HCT116 (cell line): Measurements from ENCODE around the gene FRA10AC1. TPM values are rescaled to one million over a fixed set of nuclear protein-coding genes. Genes with fewer than 3 reads are reported as not detected.

Experiments
- ATAC-seq: fragments of 200-7000 bp; cut with Tn5 transposase; 2 replicates; pipeline ENCODE4 v1.9.1; 2020; ENCODE audit warnings: mild to moderate bottlenecking, moderate library complexity
- BruUV-seq: library from RNA; stranded (reverse); fragments of 400-500 nt; replicated peaks from 2 replicates; lab custom pipeline; 2021; lab: Mats Ljungman, UMichigan
- CTCF ChIA-PET: fragments of 300-600 bp; sonication (Branson Sonifier 250); formaldehyde crosslinking; loops from one replicate; lab custom pipeline; 2021; ENCODE audit warnings: antibody characterized with exemption; lab: Charles Lee
- POLR2A ChIA-PET: fragments of 300-600, 350-600 bp; sonication (Branson Sonifier 250); formaldehyde crosslinking; loops from one replicate; lab custom pipeline; 2021; ENCODE audit warnings: antibody characterized with exemption; lab: Charles Lee
- RAD21 ChIA-PET, 2 experiments: fragments of 300-600 bp; sonication (Branson Sonifier 250); formaldehyde crosslinking; loops; one replicate each; lab custom pipeline; 2023; ENCODE audit warnings: low total read pairs in 2 of 2; ENCODE audit not compliant: uncharacterized antibody in 2 of 2, unreplicated experiment in 2 of 2, low non-redundant PET in 1 of 2; lab: Charles Lee
- DNase-seq: peaks from one replicate; pipeline ENCODE4 v3.0.0-alpha.2; 2010; ENCODE audit warnings: low read depth, low spot score
- H2AFZ ChIP-seq: fragments of 200-600 bp; shearing (Covaris generic), sonication (generic); 2 replicates; pipeline ENCODE4 v1.6.1; 2017; ENCODE audit warnings: low read depth, mixed run types, mixed read lengths, antibody characterized with exemption, low read length; ENCODE audit not compliant: poor library complexity, severe bottlenecking
- H3K27ac ChIP-seq: 2 replicates; pipeline ENCODE4 v1.5.1; 2012; ENCODE audit warnings: low read depth, low read length
- H3K27me3 ChIP-seq: fragments of 200-600 bp; sonication (generic); 2 replicates; pipeline ENCODE4 v1.6.1; 2016; ENCODE audit warnings: mixed run types, low read length, mixed read lengths; ENCODE audit not compliant: insufficient read depth
- H3K36me3 ChIP-seq, 2 experiments: fragments of 200-500 bp in 1 of 2; fragments of 200-600 bp in 1 of 2; sonication (Bioruptor generic) in 1 of 2; sonication (generic) in 1 of 2; 2 replicates each; pipeline versions ENCODE4 v1.5.1 to v1.6.1; 2014 to 2016; ENCODE audit warnings: low read length in 2 of 2, inconsistent platforms in 1 of 2, mixed read lengths in 1 of 2, mixed run types in 1 of 2; ENCODE audit not compliant: insufficient read depth in 2 of 2, control insufficient read depth in 1 of 2
- H3K4me1 ChIP-seq, 2 experiments: fragments of 200-600 bp in 1 of 2; sonication (generic) in 1 of 2; 2 replicates each; pipeline versions ENCODE4 v1.5.1 to v1.6.1; 2012 to 2017; ENCODE audit warnings: low read length in 2 of 2, inconsistent platforms in 1 of 2, mild to moderate bottlenecking in 1 of 2, mixed read lengths in 1 of 2, mixed run types in 1 of 2, moderate library complexity in 1 of 2; ENCODE audit not compliant: insufficient read depth in 2 of 2, control insufficient read depth in 1 of 2
- H3K4me2 ChIP-seq: fragments of 200-600 bp; sonication (generic); 2 replicates; pipeline ENCODE4 v1.6.1; 2017; ENCODE audit warnings: mixed run types, low read length, mixed read lengths
- H3K4me3 ChIP-seq, 2 experiments: fragments of 200-600 bp in 1 of 2; sonication (generic) in 1 of 2; replicated peaks in 1 of 2; 2 replicates each; pipeline ENCODE4 v1.5.1; 2011 to 2016; ENCODE audit warnings: low read length in 2 of 2, control low read depth in 1 of 2, low read depth in 1 of 2, mild to moderate bottlenecking in 1 of 2, mixed read lengths in 1 of 2, mixed run types in 1 of 2
- H3K79me2 ChIP-seq: fragments of 200-600 bp; sonication (generic); 2 replicates; pipeline ENCODE4 v1.6.1; 2017; ENCODE audit warnings: mild to moderate bottlenecking, mixed run types, low read length, moderate library complexity, mixed read lengths; ENCODE audit not compliant: insufficient read depth
- H3K9ac ChIP-seq: fragments of 200-600 bp; sonication (generic); 2 replicates; pipeline ENCODE4 v1.6.1; 2016; ENCODE audit warnings: low read length, mixed read lengths
- H3K9me2 ChIP-seq: fragments of 200-600 bp; sonication (generic), shearing (Covaris generic); 2 replicates; pipeline ENCODE4 v1.6.1; 2017; ENCODE audit warnings: mixed run types, mild to moderate bottlenecking, moderate library complexity; ENCODE audit not compliant: insufficient read depth
- H3K9me3 ChIP-seq, 2 experiments: fragments of 200-500 bp in 1 of 2; fragments of 200-600 bp in 1 of 2; sonication (Bioruptor generic) in 1 of 2; sonication (generic) in 1 of 2; 2 replicates each; pipeline ENCODE4 v1.6.1; 2014 to 2017; ENCODE audit warnings: low read length in 2 of 2, mixed read lengths in 2 of 2, inconsistent platforms in 1 of 2, low read depth in 1 of 2, mild to moderate bottlenecking in 1 of 2, mixed run types in 1 of 2, moderate library complexity in 1 of 2; ENCODE audit not compliant: control insufficient read depth in 1 of 2, insufficient read depth in 1 of 2
- H4K20me1 ChIP-seq: fragments of 200-600 bp; sonication (generic), shearing (Covaris generic); 2 replicates; pipeline ENCODE4 v1.6.1; 2017; ENCODE audit warnings: mixed run types, mild to moderate bottlenecking, moderate library complexity; ENCODE audit not compliant: insufficient read depth
- CBX3 ChIP-seq: IDR thresholded peaks from 2 replicates; pipeline ENCODE4 v1.6.1; 2012; ENCODE audit warnings: low read depth
- CEBPB ChIP-seq: IDR thresholded peaks from 2 replicates; pipeline ENCODE4 v1.6.1; 2012; ENCODE audit warnings: low read depth
- ELF1 ChIP-seq: IDR thresholded peaks from 2 replicates; pipeline ENCODE4 v1.6.1; 2012; ENCODE audit warnings: low read depth, borderline replicate concordance
- JUND ChIP-seq: IDR thresholded peaks from 2 replicates; pipeline ENCODE4 v1.6.1; 2012
- POLR2A ChIP-seq: IDR thresholded peaks from 2 replicates; pipeline ENCODE4 v1.7.0; 2011; ENCODE audit warnings: borderline replicate concordance; ENCODE audit not compliant: insufficient read depth, insufficient read length; ENCODE audit errors: extremely low read depth
- POLR2AphosphoS5 ChIP-seq: IDR thresholded peaks from 2 replicates; pipeline ENCODE4 v1.6.1; 2011; ENCODE audit warnings: mild to moderate bottlenecking, low read depth, low read length, moderate library complexity
- TCF7L2 ChIP-seq: IDR thresholded peaks from 2 replicates; pipeline ENCODE4 v1.7.0; 2011; ENCODE audit warnings: borderline replicate concordance, inconsistent platforms; ENCODE audit not compliant: insufficient read depth, insufficient read length; ENCODE audit errors: extremely low read depth
- YY1 ChIP-seq: IDR thresholded peaks from 2 replicates; pipeline ENCODE4 v1.6.1; 2011; ENCODE audit warnings: low read length, low read depth, moderate library complexity, mild to moderate bottlenecking; ENCODE audit not compliant: insufficient replicate concordance; ENCODE audit errors: extremely low read depth
- intact Hi-C: fragments of 100-400 bp; cut with micrococcal nuclease; formaldehyde crosslinking; loops from 2 replicates; pipeline ENCODE4 v1.10.0; 2022
- total RNA-seq: library from RNA; stranded (reverse); gene quantifications from one replicate; pipeline ENCODE4 v1.2.1, GENCODE V29; 2021; ENCODE audit not compliant: unreplicated experiment
- TF ChIP-seq, protein P1 (sequence below), 3 experiments: fragments of 200-600 bp in 1 of 3; sonication (generic) in 1 of 3; IDR thresholded peaks in 2 of 3; conservative IDR thresholded peaks in 1 of 3; 2 replicates each; pipeline ENCODE4 v1.5.1; 2012 to 2017; ENCODE audit warnings: low read depth in 2 of 3, low read length in 2 of 3, antibody characterized with exemption in 1 of 3, borderline replicate concordance in 1 of 3, control low read depth in 1 of 3, mild to moderate bottlenecking in 1 of 3, mixed read lengths in 1 of 3, mixed run types in 1 of 3, moderate library complexity in 1 of 3; ENCODE audit not compliant: insufficient read depth in 1 of 3

FRA10AC1 gene
- total RNA-seq, 1 experiment from 2014 or later = 21.9 TPM

GRCh38 chr10:93678386-93678785, 24.0 kb downstream of the FRA10AC1 start:
- Histone ChIP-seq H3K36me3 (peaks cover 9 to 12% of the 10 kb centered on the region in 2 experiments; a peak in 3 of 4 replicates), H2AFZ (no peak overlapping the region), H3K4me2 (no peak overlapping the region), H3K9ac (no peak overlapping the region), H3K27ac (no peak overlapping the region), H4K20me1 (no peaks in the 10 kb centered on the region), H3K9me2 (no peaks in the 10 kb centered on the region), H3K4me1 (no peaks in the 10 kb centered on the region), H3K4me3 (no peak overlapping the region), H3K27me3 (no peaks in the 10 kb centered on the region), H3K9me3 (no peaks in the 10 kb centered on the region), H3K79me2 (no peaks in the 10 kb centered on the region)
- ChIA-PET CTCF (interaction anchor here (0.6 to 3.1 kb wide), 6 partner anchors 124 to 303 kb away, joined by 3 to 23 read pairs (median 4); no protein-coding TSS in a partner anchor), POLR2A (no interaction called here), RAD21 (interaction anchor here in 1 of 2 experiments (1.3 kb wide), 1 partner anchor 124 kb away, joined by 4 read pairs; no protein-coding TSS in a partner anchor)
- intact Hi-C loops = no loop called here
- ATAC-seq (no peak), DNase-seq (no peak)
- TF ChIP-seq CEBPB = no peak
- no peak for TF ChIP-seq CBX3
- TF ChIP-seq YY1 = no peak
- TF ChIP-seq ELF1 = no peak
- TF ChIP-seq POLR2A = no peak
- TF ChIP-seq JUND = no peak
- TF ChIP-seq, protein P1, sequence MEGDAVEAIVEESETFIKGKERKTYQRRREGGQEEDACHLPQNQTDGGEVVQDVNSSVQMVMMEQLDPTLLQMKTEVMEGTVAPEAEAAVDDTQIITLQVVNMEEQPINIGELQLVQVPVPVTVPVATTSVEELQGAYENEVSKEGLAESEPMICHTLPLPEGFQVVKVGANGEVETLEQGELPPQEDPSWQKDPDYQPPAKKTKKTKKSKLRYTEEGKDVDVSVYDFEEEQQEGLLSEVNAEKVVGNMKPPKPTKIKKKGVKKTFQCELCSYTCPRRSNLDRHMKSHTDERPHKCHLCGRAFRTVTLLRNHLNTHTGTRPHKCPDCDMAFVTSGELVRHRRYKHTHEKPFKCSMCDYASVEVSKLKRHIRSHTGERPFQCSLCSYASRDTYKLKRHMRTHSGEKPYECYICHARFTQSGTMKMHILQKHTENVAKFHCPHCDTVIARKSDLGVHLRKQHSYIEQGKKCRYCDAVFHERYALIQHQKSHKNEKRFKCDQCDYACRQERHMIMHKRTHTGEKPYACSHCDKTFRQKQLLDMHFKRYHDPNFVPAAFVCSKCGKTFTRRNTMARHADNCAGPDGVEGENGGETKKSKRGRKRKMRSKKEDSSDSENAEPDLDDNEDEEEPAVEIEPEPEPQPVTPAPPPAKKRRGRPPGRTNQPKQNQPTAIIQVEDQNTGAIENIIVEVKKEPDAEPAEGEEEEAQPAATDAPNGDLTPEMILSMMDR (IDR thresholded peaks at IDR 0.05 in 2 of 3, conservative IDR thresholded peaks at IDR 0.05 in 1 of 3; ENCODE audit: borderline replicate concordance in 1 of 3, insufficient read depth in 1 of 3, low read depth in 2 of 3, low read length in 2 of 3) = no peak
- no peak for TF ChIP-seq TCF7L2
- no peak for TF ChIP-seq POLR2AphosphoS5
- no TSS peak for BruUV-seq
